IMR-90 (cell line): ENCODE data around the gene SLC35C1. TPM values are rescaled to one million over a fixed set of nuclear protein-coding genes. Genes with fewer than 3 reads are reported as not detected.

Source experiments
- ATAC-seq: fragments of 200-7000 bp; cut with Tn5 transposase; 2 replicates; pipeline ENCODE4 v1.9.1; 2020; ENCODE audit warnings: low read depth, mild to moderate bottlenecking, moderate library complexity
- BruUV-seq: library from RNA; stranded (reverse); fragments of 400-500 nt; replicated peaks from 2 replicates; lab custom pipeline; 2021; lab: Mats Ljungman, UMichigan
- CTCF ChIA-PET: fragments of 300-600 bp; formaldehyde crosslinking; extraction: SDS; loops from one replicate; lab custom pipeline; 2021; ENCODE audit warnings: antibody characterized with exemption; lab: Yijun Ruan, JAX
- POLR2A ChIA-PET: fragments of 300-600 bp; sonication (Branson Sonifier 250); formaldehyde crosslinking; loops from one replicate; lab custom pipeline; 2022; ENCODE audit warnings: antibody characterized with exemption; ENCODE audit not compliant: unreplicated experiment; lab: Charles Lee
- DNase-seq: peaks from one replicate; pipeline ENCODE4 v3.0.0; 2013
- H2AFZ ChIP-seq: replicated peaks from 2 replicates; pipeline ENCODE3; 2013; ENCODE audit warnings: low read length, mild to moderate bottlenecking; ENCODE audit not compliant: poor library complexity
- H2AK5ac ChIP-seq: 2 replicates; pipeline ENCODE4 v1.6.1; 2013; ENCODE audit warnings: low read depth, low read length, inconsistent platforms
- H2AK9ac ChIP-seq: replicated peaks from 2 replicates; pipeline ENCODE3; 2013; ENCODE audit warnings: mild to moderate bottlenecking, low read depth, low read length, moderate library complexity; ENCODE audit not compliant: poor library complexity
- H2BK120ac ChIP-seq: 2 replicates; pipeline ENCODE4 v1.6.1; 2013; ENCODE audit warnings: low read depth, low read length, inconsistent platforms
- H2BK15ac ChIP-seq: 3 replicates; pipeline ENCODE4 v1.6.1; 2013; ENCODE audit warnings: low read depth, low read length, inconsistent platforms
- H2BK20ac ChIP-seq: 2 replicates; pipeline ENCODE4 v1.6.1; 2013; ENCODE audit warnings: low read depth, mild to moderate bottlenecking, inconsistent platforms, low read length, moderate library complexity
- H2BK5ac ChIP-seq: 2 replicates; pipeline ENCODE4 v1.6.1; 2013; ENCODE audit warnings: mild to moderate bottlenecking, low read depth, low read length, inconsistent platforms; ENCODE audit not compliant: poor library complexity, severe bottlenecking
- H3K14ac ChIP-seq: replicated peaks from 2 replicates; pipeline ENCODE4 v1.6.1; 2013; ENCODE audit warnings: low read depth, low read length, inconsistent platforms
- H3K18ac ChIP-seq: 2 replicates; pipeline ENCODE4 v1.6.1; 2013; ENCODE audit warnings: low read depth, low read length, control low read depth
- H3K23ac ChIP-seq: 2 replicates; pipeline ENCODE4 v1.6.1; 2013; ENCODE audit warnings: low read depth, low read length, inconsistent platforms
- H3K27ac ChIP-seq: 2 replicates; pipeline ENCODE4 v1.5.1; 2013; ENCODE audit warnings: mild to moderate bottlenecking, control low read depth, low read length; ENCODE audit not compliant: insufficient read depth
- H3K27me3 ChIP-seq: 2 replicates; pipeline ENCODE4 v1.6.1; 2013; ENCODE audit warnings: low read length; ENCODE audit not compliant: control insufficient read depth, insufficient read depth
- H3K36me3 ChIP-seq: 2 replicates; pipeline ENCODE4 v1.6.1; 2013; ENCODE audit warnings: low read length, mixed read lengths; ENCODE audit not compliant: control insufficient read depth, insufficient read depth
- H3K4ac ChIP-seq: 2 replicates; pipeline ENCODE4 v1.6.1; 2013; ENCODE audit warnings: low read depth, low read length, inconsistent platforms
- H3K4me1 ChIP-seq: 2 replicates; pipeline ENCODE4 v1.6.1; 2013; ENCODE audit warnings: low read length, mixed read lengths; ENCODE audit not compliant: control insufficient read depth, insufficient read depth
- H3K4me2 ChIP-seq: 2 replicates; pipeline ENCODE4 v1.6.1; 2013; ENCODE audit warnings: low read depth, mild to moderate bottlenecking, control low read depth, low read length, moderate library complexity
- H3K4me3 ChIP-seq: 2 replicates; pipeline ENCODE4 v1.5.1; 2013; ENCODE audit warnings: low read depth, mild to moderate bottlenecking, control low read depth, low read length, moderate library complexity; ENCODE audit not compliant: insufficient read depth
- H3K56ac ChIP-seq: 2 replicates; pipeline ENCODE4 v1.6.1; 2013; ENCODE audit warnings: low read length, inconsistent platforms; ENCODE audit not compliant: insufficient read depth; ENCODE audit errors: extremely low read depth
- H3K79me1 ChIP-seq, 2 experiments: 2 replicates each; pipeline ENCODE4 v1.6.1; 2013; ENCODE audit warnings: low read length in 2 of 2, inconsistent platforms in 1 of 2, low read depth in 1 of 2
- H3K9ac ChIP-seq: 2 replicates; pipeline ENCODE4 v1.6.1; 2013; ENCODE audit warnings: low read depth, low read length, control low read depth
- H3K9me1 ChIP-seq: 2 replicates; pipeline ENCODE4 v1.6.1; 2013; ENCODE audit warnings: low read length, inconsistent platforms; ENCODE audit not compliant: insufficient read depth
- H3K9me3 ChIP-seq: 2 replicates; pipeline ENCODE4 v1.6.1; 2013; ENCODE audit warnings: low read length; ENCODE audit not compliant: control insufficient read depth, insufficient read depth
- H4K20me1 ChIP-seq: 2 replicates; pipeline ENCODE4 v1.6.1; 2013; ENCODE audit warnings: low read length, inconsistent platforms; ENCODE audit not compliant: insufficient read depth
- H4K5ac ChIP-seq: 2 replicates; pipeline ENCODE4 v1.6.1; 2013; ENCODE audit warnings: mild to moderate bottlenecking, low read depth, low read length, control low read depth
- H4K8ac ChIP-seq, 2 experiments: 2 replicates each; pipeline ENCODE4 v1.6.1; 2013; ENCODE audit warnings: low read depth in 2 of 2, low read length in 2 of 2, control low read depth in 1 of 2, inconsistent platforms in 1 of 2
- H4K91ac ChIP-seq: 2 replicates; pipeline ENCODE4 v1.6.1; 2013; ENCODE audit warnings: low read depth, low read length, inconsistent platforms; ENCODE audit not compliant: insufficient read depth
- CTCF ChIP-seq: conservative IDR thresholded peaks from 2 replicates; pipeline ENCODE4 v1.5.1; 2012; ENCODE audit warnings: mild to moderate bottlenecking, low read depth, low read length, improper control_type of control experiment
- FOS ChIP-seq: fragments of 150-350 bp; IDR thresholded peaks from 2 replicates; pipeline ENCODE4 v1.6.1; 2016; ENCODE audit warnings: low read depth, low read length
- MAZ ChIP-seq: IDR thresholded peaks from 2 replicates; pipeline ENCODE4 v1.6.1; 2012; ENCODE audit warnings: low read depth, mild to moderate bottlenecking, low read length, improper control_type of control experiment, moderate library complexity, borderline replicate concordance
- POLR2A ChIP-seq: IDR thresholded peaks from 2 replicates; pipeline ENCODE4 v1.6.1; 2012; ENCODE audit warnings: mild to moderate bottlenecking, low read depth, low read length
- RCOR1 ChIP-seq: IDR thresholded peaks from 2 replicates; pipeline ENCODE4 v1.6.1; 2012; ENCODE audit warnings: mild to moderate bottlenecking, low read length, improper control_type of control experiment; ENCODE audit not compliant: insufficient replicate concordance
- RFX5 ChIP-seq: IDR thresholded peaks from 2 replicates; pipeline ENCODE4 v1.8.0; 2012; ENCODE audit warnings: low read depth, mild to moderate bottlenecking, low read length, moderate library complexity
- WGBS, 2 experiments: methylation state at CpG; one replicate each; pipeline versions ENCODE4 v1.1.5 to v1.1.7; 2013; ENCODE audit warnings: missing lambda C conversion rate in 2 of 2; ENCODE audit not compliant: insufficient read length in 1 of 2; ENCODE audit errors: extremely low coverage in 2 of 2; 5-methylcytosine and 5-hydroxymethylcytosine counted together
- dilution Hi-C: fragments of 300-500 bp; cut with HindIII; formaldehyde crosslinking; loops from one replicate; pipeline ENCODE4 v1.14.3; 2018; ENCODE audit warnings: low sequenced_read_pairs; ENCODE audit not compliant: unreplicated experiment
- in situ Hi-C: fragments of 300-500 bp; cut with MboI; formaldehyde crosslinking; loops from 3 replicates; pipeline ENCODE4 v1.14.3; 2019; ENCODE audit warnings: low sequenced_read_pairs, inconsistent platforms, mixed read lengths
- intact Hi-C: fragments of 100-400 bp; cut with micrococcal nuclease; formaldehyde crosslinking; loops from 2 replicates; pipeline ENCODE4 v1.10.0; 2022
- polyA plus RNA-seq, 3 experiments: library from polyadenylated mRNA; depleted of rRNA; stranded (reverse); fragments of >200 nt; gene quantifications; 2 replicates each; pipeline ENCODE4 v1.2.3, GENCODE V29; 2012; ENCODE audit warnings: low replicate concordance in 1 of 3
- total RNA-seq: library from RNA; depleted of rRNA; stranded (reverse); fragments of >200 nt; gene quantifications from 2 replicates; pipeline ENCODE4 v1.2.3, GENCODE V29; 2012

SLC35C1 gene
- total and polyA plus RNA-seq, 2 of the 4 experiments (the other 2 are of a cell fraction) = 4.3 to 27.1 TPM

- H3K4me2 ChIP-seq = no peak overlapping the region
- dilution Hi-C loops (no loop called here), intact Hi-C loops (no loop called here), in situ Hi-C loops (loop anchor here (25.0 kb wide), 1 partner anchor 1253 kb away; the partner anchor contains the start of gene CD82)
- no peak overlapping the region for H3K9ac ChIP-seq
- DNase-seq = peak; percentile 18
- TF ChIP-seq RFX5 (no peak), FOS (no peak), RCOR1 (no peak), MAZ (no peak), POLR2A (no peak), CTCF (0 out of 2 replicates have a peak, but pooled peaks have one; percentile 5)
- H2BK20ac ChIP-seq = no peak overlapping the region
- no peak overlapping the region for H2BK5ac ChIP-seq
- no peaks in the 10 kb centered on the region; the same call in 1 of the 2 replicates for H3K27me3 ChIP-seq
- POLR2A ChIA-PET = no interaction called here
- H4K5ac ChIP-seq = no peak overlapping the region
- H3K9me1 ChIP-seq = peaks cover under 1% of the 10 kb centered on the region; the same call in 1 of the 2 replicates
- H4K91ac ChIP-seq = no peak overlapping the region
- H2BK15ac ChIP-seq = no peak overlapping the region
- H2AK9ac ChIP-seq = peak overlapping the region; percentile 79
- no peak overlapping the region for H3K4ac ChIP-seq
- ATAC-seq = peak; percentile 51; the same call in 1 of the 2 replicates
- H3K9me3 ChIP-seq = 0 out of 2 replicates have a peak, but pooled peaks cover 2% of the 10 kb centered on the region
- peaks cover 18% of the 10 kb centered on the region for H3K36me3 ChIP-seq
- H2AFZ ChIP-seq = no peak overlapping the region
- no peak overlapping the region; the same call in 1 of the 2 replicates for H3K23ac ChIP-seq
- H4K8ac ChIP-seq = no peak overlapping the region
- no peak overlapping the region for H3K27ac ChIP-seq
- H3K56ac ChIP-seq = no peak overlapping the region
- H4K20me1 ChIP-seq = peaks cover 4% of the 10 kb centered on the region
- WGBS, 2 experiments = 0% methylated on average over 1 of the region's 3 CpGs; no CpG with 5 or more reads in 1 of the 2 experiments
- H3K14ac ChIP-seq = no peak overlapping the region
- no peak overlapping the region for H2AK5ac ChIP-seq
- no TSS peak for BruUV-seq
- peaks cover 1% of the 10 kb centered on the region; the same call in 1 of the 2 replicates for H3K4me1 ChIP-seq
- CTCF ChIA-PET = interaction anchor here (0.6 kb wide), 1 partner anchor 212 kb away, joined by 5 read pairs; no protein-coding TSS in a partner anchor
- H3K79me1 ChIP-seq = peaks cover 0 to 6% of the 10 kb centered on the region in 2 experiments; a peak in 2 of 4 replicates
- no peak overlapping the region for H2BK120ac ChIP-seq
- no peak overlapping the region for H3K18ac ChIP-seq
- no peak overlapping the region for H3K4me3 ChIP-seq
Observed at GRCh38 chr11:45815747-45816146, 10.8 kb downstream of the SLC35C1 start.
